22Rv1 (cell line): Measurements from ENCODE around the gene TTYH1.

Source experiments
- H3K27ac ChIP-seq: fragments of 450-650 bp; 2 replicates; pipeline ENCODE4 v1.5.1; 2017
- CTCF ChIP-seq: fragments of 450-650 bp; IDR thresholded peaks from 2 replicates; pipeline ENCODE4 v1.5.1; 2017; ENCODE audit warnings: mild to moderate bottlenecking
- ZFX ChIP-seq: fragments of 450-650 bp; IDR thresholded peaks from 2 replicates; pipeline ENCODE4 v1.6.1; 2017; ENCODE audit warnings: antibody characterized with exemption, borderline replicate concordance

Gene TTYH1

GRCh38 chr19:54482889-54483288 lies 67.6 kb downstream of the TTYH1 start:
- H3K27ac ChIP-seq, result no peak overlapping the region
- TF ChIP-seq ZFX (no peak), CTCF (no peak)

- TF ChIP-seq CTCF, result no peak
- no peak for TF ChIP-seq ZFX
- no peak overlapping the region for H3K27ac ChIP-seq
Observed at GRCh38 chr19:54484451-54484850, 69.2 kb downstream of the TTYH1 start.

- no peak for TF ChIP-seq ZFX
- TF ChIP-seq CTCF, result no peak
Observed at GRCh38 chr19:54485851-54486250, 70.6 kb downstream of the TTYH1 start.

More at GRCh38 chr19:54485851-54486250, 70.6 kb downstream of the TTYH1 start:
- H3K27ac ChIP-seq, result no peak overlapping the region
